K562 (cell line): ENCODE data around the gene DGKE.

Experiments used
- HDAC1 ChIP-seq, 2 experiments: fragments of 450-650 bp; IDR thresholded peaks; 2 replicates each; pipeline ENCODE4 v1.6.1; 2016 to 2017; ENCODE audit warnings: inconsistent platforms in 1 of 2, mild to moderate bottlenecking in 1 of 2, moderate library complexity in 1 of 2
- NBN ChIP-seq: fragments of 450-650 bp; IDR thresholded peaks from 2 replicates; pipeline ENCODE4 v1.6.1; 2016; ENCODE audit warnings: low read depth, mild to moderate bottlenecking
- PHF20 ChIP-seq: fragments of 450-650 bp; IDR thresholded peaks from 2 replicates; pipeline ENCODE4 v1.6.1; 2018; ENCODE audit not compliant: partially characterized antibody
- POLR2A ChIP-seq: fragments of 450-650 bp; conservative IDR thresholded peaks from 2 replicates; pipeline ENCODE4 v1.6.1; 2016
- SIN3A ChIP-seq, 2 experiments: fragments of 150-350 bp in 1 of 2; IDR thresholded peaks; 2 replicates each; pipeline ENCODE4 v1.6.1; 2011 to 2016; ENCODE audit warnings: borderline replicate concordance in 2 of 2, low read depth in 2 of 2, low read length in 2 of 2, mild to moderate bottlenecking in 2 of 2, moderate library complexity in 2 of 2; ENCODE audit not compliant: control insufficient read depth in 1 of 2
- TAF7 ChIP-seq: fragments of 450-650 bp; IDR thresholded peaks from 2 replicates; pipeline ENCODE4 v1.6.1; 2016; ENCODE audit warnings: missing genetic modification characterization, missing compliant biosample characterization
- ZKSCAN1 ChIP-seq: fragments of 150-350 bp; IDR thresholded peaks from 2 replicates; pipeline ENCODE4 v1.6.1; 2016; ENCODE audit warnings: low read depth, low read length
- ZNF57 ChIP-seq: fragments of 450-650 bp; formaldehyde crosslinking; IDR thresholded peaks from 2 replicates; pipeline ENCODE4 v1.4.0; 2020; ENCODE audit warnings: mild to moderate bottlenecking, moderate library complexity
- TF ChIP-seq, protein P1 (sequence below), 3 experiments: IDR thresholded peaks in 2 of 3; conservative IDR thresholded peaks in 1 of 3; 2 replicates each; pipeline ENCODE4 v1.5.1; 2011 to 2012; ENCODE audit warnings: low read length in 3 of 3, mild to moderate bottlenecking in 3 of 3, control low read depth in 2 of 3, improper control_type of control experiment in 1 of 3, inconsistent platforms in 1 of 3, low read depth in 1 of 3, mixed read lengths in 1 of 3, moderate library complexity in 1 of 3; ENCODE audit not compliant: insufficient read depth in 2 of 3

DNA sequence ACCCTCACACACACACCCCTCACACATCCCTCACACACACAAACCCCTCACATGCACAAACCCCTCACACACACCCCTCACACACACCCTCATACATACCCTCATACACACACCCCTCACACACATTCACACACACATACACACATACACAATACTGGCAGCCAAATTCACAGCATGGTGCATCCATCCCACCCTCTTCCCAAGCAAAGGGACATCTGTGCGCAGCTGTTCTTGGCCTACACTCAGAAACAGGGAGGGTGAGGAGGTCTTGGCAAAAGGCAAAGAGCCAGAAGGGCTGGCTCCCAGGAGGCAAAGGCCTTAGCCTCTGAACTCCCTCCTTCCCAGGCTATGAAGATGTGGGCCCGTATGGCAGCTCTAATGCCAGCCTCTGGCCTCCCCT is 23.6 kb upstream of the DGKE start:
- TF ChIP-seq SIN3A (IDR thresholded peaks at IDR 0.05; ENCODE audit: borderline replicate concordance in 2 of 2, control insufficient read depth in 1 of 2, low read depth in 2 of 2, low read length in 2 of 2): no peak
- no peak for TF ChIP-seq POLR2A
- no peak for TF ChIP-seq ZKSCAN1
- TF ChIP-seq, protein P1, sequence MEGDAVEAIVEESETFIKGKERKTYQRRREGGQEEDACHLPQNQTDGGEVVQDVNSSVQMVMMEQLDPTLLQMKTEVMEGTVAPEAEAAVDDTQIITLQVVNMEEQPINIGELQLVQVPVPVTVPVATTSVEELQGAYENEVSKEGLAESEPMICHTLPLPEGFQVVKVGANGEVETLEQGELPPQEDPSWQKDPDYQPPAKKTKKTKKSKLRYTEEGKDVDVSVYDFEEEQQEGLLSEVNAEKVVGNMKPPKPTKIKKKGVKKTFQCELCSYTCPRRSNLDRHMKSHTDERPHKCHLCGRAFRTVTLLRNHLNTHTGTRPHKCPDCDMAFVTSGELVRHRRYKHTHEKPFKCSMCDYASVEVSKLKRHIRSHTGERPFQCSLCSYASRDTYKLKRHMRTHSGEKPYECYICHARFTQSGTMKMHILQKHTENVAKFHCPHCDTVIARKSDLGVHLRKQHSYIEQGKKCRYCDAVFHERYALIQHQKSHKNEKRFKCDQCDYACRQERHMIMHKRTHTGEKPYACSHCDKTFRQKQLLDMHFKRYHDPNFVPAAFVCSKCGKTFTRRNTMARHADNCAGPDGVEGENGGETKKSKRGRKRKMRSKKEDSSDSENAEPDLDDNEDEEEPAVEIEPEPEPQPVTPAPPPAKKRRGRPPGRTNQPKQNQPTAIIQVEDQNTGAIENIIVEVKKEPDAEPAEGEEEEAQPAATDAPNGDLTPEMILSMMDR (IDR thresholded peaks at IDR 0.05 in 2 of 3, conservative IDR thresholded peaks at IDR 0.05 in 1 of 3; ENCODE audit: insufficient read depth in 2 of 3, low read depth in 1 of 3, low read length in 3 of 3): no peak
- no peak for TF ChIP-seq PHF20
- TF ChIP-seq TAF7: no peak
- TF ChIP-seq HDAC1 (IDR thresholded peaks at IDR 0.05): no peak
- TF ChIP-seq NBN: no peak
- TF ChIP-seq ZNF57 (CRISPR knock-in tag): no peak
